Mesothelial cell of epicardium (in vitro differentiated cells): ENCODE measurements around the gene CAPZA1. TPM values are rescaled to one million over a fixed set of nuclear protein-coding genes. Genes with fewer than 3 reads are reported as not detected.

Experiments
- DNase-seq, 2 experiments: peaks; one replicate each; pipeline ENCODE4 v3.0.0; 2021; ENCODE audit warnings: low spot score in 2 of 2; ENCODE audit not compliant: unreplicated experiment in 2 of 2
- H3K27ac Mint-ChIP-seq: 2 replicates; pipeline ENCODE4 v1.8.0; 2021; ENCODE audit warnings: mixed read lengths
- H3K27me3 Mint-ChIP-seq: 2 replicates; pipeline ENCODE4 v1.8.0; 2021; ENCODE audit warnings: low read depth, mixed read lengths
- H3K36me3 Mint-ChIP-seq: 2 replicates; pipeline ENCODE4 v1.8.0; 2021; ENCODE audit warnings: mixed read lengths
- H3K4me1 Mint-ChIP-seq: 2 replicates; pipeline ENCODE4 v1.8.0; 2021; ENCODE audit warnings: mixed read lengths
- H3K4me3 Mint-ChIP-seq: 2 replicates; pipeline ENCODE4 v1.8.0; 2021; ENCODE audit warnings: mild to moderate bottlenecking, moderate library complexity, mixed read lengths
- H3K9me3 Mint-ChIP-seq: 2 replicates; pipeline ENCODE4 v1.8.0; 2021; ENCODE audit warnings: mixed read lengths
- CTCF ChIP-seq: fragments of 200-600 bp; sonication (generic); IDR thresholded peaks from one replicate; pipeline ENCODE4 v1.5.0; 2021; ENCODE audit warnings: antibody characterized with exemption; ENCODE audit not compliant: unreplicated experiment
- total RNA-seq: library from RNA; stranded (reverse); gene quantifications from 3 replicates; pipeline ENCODE4 v1.2.1, GENCODE V29; 2021

CAPZA1 gene
- total RNA-seq, 1 donor from 2014 or later: 109 TPM

GRCh38 chr1:112717263-112717873 is 97.7 kb downstream of the CAPZA1 start:
- TF ChIP-seq CTCF: no peak
- H3K27me3 Mint-ChIP-seq: peaks cover 35% of the 10 kb centered on the region
- no peak for DNase-seq
- H3K4me3 Mint-ChIP-seq: no peak overlapping the region
- peak overlapping the region; percentile 1 for H3K27ac Mint-ChIP-seq
- peaks cover 26% of the 10 kb centered on the region for H3K4me1 Mint-ChIP-seq
- no peaks in the 10 kb centered on the region for H3K9me3 Mint-ChIP-seq
- no peaks in the 10 kb centered on the region for H3K36me3 Mint-ChIP-seq

GRCh38 chr1:112718691-112719418 is 99.2 kb downstream of the CAPZA1 start:
- Mint-ChIP-seq H3K9me3 (no peaks in the 10 kb centered on the region), H3K27me3 (peaks cover 21% of the 10 kb centered on the region), H3K4me1 (peaks cover 35% of the 10 kb centered on the region), H3K36me3 (no peaks in the 10 kb centered on the region), H3K27ac (peak overlapping the region; percentile 86), H3K4me3 (no peak overlapping the region)
- peak; percentile 82 to 90 for DNase-seq
- TF ChIP-seq CTCF: peak; percentile 80

- Mint-ChIP-seq H3K9me3 (no peaks in the 10 kb centered on the region), H3K27me3 (peaks cover 13% of the 10 kb centered on the region), H3K36me3 (no peaks in the 10 kb centered on the region), H3K4me3 (no peak overlapping the region), H3K4me1 (peaks cover 30% of the 10 kb centered on the region), H3K27ac (no peak overlapping the region)
- TF ChIP-seq CTCF: no peak
- no peak for DNase-seq
Observed at GRCh38 chr1:112719706-112720105, 100.1 kb downstream of the CAPZA1 start.

- no peak for TF ChIP-seq CTCF
- Mint-ChIP-seq H3K27me3 (peaks cover 13% of the 10 kb centered on the region), H3K9me3 (no peaks in the 10 kb centered on the region), H3K27ac (no peak overlapping the region), H3K4me1 (peaks cover 28% of the 10 kb centered on the region), H3K36me3 (no peaks in the 10 kb centered on the region), H3K4me3 (no peak overlapping the region)
- no peak for DNase-seq
Observed at GRCh38 chr1:112720800-112721199, 101.2 kb downstream of the CAPZA1 start.

Other genes with a start within 250 kb of the CAPZA1 start
- 63.2 to 65.4 TPM (median 64.9 TPM) in 3 replicates for gene CTTNBP2NL, start 223.6 kb upstream of the CAPZA1 start, total RNA-seq
- 146 to 165 TPM (median 151 TPM) in 3 replicates for gene WNT2B, start 110.9 kb upstream of the CAPZA1 start, total RNA-seq
- gene ST7L, start 691 bp upstream of the CAPZA1 start, total RNA-seq: 26.5 to 30.0 TPM (median 27.6 TPM) in 3 replicates
- gene MOV10, start 54.8 kb downstream of the CAPZA1 start, total RNA-seq: 145 to 163 TPM (median 154 TPM) in 3 replicates
- gene RHOC, start 87.3 kb downstream of the CAPZA1 start, total RNA-seq: 159 to 163 TPM (median 162 TPM) in 3 replicates
- 4.3 to 4.7 TPM (median 4.4 TPM) in 3 replicates for gene PPM1J, start 95.5 kb downstream of the CAPZA1 start, total RNA-seq